Measurements from ENCODE around the gene RGP1. TPM values are rescaled to one million over a fixed set of nuclear protein-coding genes. Genes with fewer than 3 reads are reported as not detected.

RGP1 gene
- total and polyA plus RNA-seq, 9 of the 15 experiments (the other 6 are each of a cell fraction or from before 2014, with no cell fraction given) = 0.42 to 13.8 (median 6.7) TPM

DNA sequence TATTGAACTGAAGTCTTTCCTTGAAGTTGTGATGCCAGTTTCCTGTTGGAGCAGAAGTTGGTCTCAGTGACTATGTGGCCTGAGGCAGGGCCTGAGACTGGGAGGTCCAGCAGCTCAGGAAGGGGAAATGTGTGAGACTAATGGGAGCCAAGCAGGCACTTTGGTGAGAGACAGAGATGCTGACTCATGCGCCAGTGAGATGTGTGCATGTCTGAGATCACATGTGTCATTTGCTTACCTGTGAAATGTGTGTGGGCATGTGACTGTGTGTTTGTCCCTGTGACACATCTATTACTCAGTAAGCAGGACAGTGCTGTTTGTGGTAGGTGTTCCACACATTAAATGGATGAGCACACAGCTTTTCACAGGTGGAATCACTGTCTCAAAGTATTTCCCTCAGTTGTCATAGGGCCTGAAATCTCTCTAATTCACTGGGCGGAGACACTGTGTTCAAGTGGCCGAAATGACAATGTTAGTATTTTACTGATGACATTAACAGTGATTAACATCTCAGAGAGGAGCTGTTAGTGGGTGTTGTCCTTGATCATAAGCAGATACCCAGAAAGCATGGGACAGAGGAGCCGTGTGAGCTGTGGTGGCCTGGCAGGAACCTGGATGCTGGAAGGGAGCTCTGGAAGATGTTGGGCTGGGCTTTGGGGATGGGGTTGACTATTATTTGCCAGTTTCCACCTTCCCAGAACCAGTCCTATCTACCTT, 49.7 kb downstream of the RGP1 start (continued):
- peak; percentile 79 for TF ChIP-seq MAFF (IDR thresholded peaks at IDR 0.05; ENCODE audit: low read length)
- TF ChIP-seq RAD51 (IDR thresholded peaks at IDR 0.05; ENCODE audit: borderline replicate concordance, low read depth) = peak; percentile 69
- TF ChIP-seq ZNF354B (CRISPR knock-in tag; IDR thresholded peaks at IDR 0.05) = no peak
- TF ChIP-seq NRF1 (conservative IDR thresholded peaks at IDR 0.05 in 1 of 2, IDR thresholded peaks at IDR 0.05 in 1 of 2) = peak; percentile 51 to 60
- TF ChIP-seq JUN (IDR thresholded peaks at IDR 0.05; ENCODE audit: borderline replicate concordance, low read depth, low read length) = 0 out of 2 replicates have a peak, but pooled peaks have one; percentile 54
- no peak for TF ChIP-seq JUN (CRISPR knock-in tag; IDR thresholded peaks at IDR 0.05; ENCODE audit: borderline replicate concordance)
- TF ChIP-seq CREM (IDR thresholded peaks at IDR 0.05; ENCODE audit: low read depth) = no peak
- peak; percentile 95 for TF ChIP-seq C11orf30 (IDR thresholded peaks at IDR 0.05; ENCODE audit: low read depth)
- TF ChIP-seq TOE1 (IDR thresholded peaks at IDR 0.05; ENCODE audit: borderline replicate concordance) = peak; percentile 65
- TF ChIP-seq TOE1 (CRISPR knock-in tag; IDR thresholded peaks at IDR 0.05; ENCODE audit: borderline replicate concordance, low read depth) = no peak
- 0 out of 2 replicates have a peak, but pooled peaks have one; percentile 3 for TF ChIP-seq EP400 (IDR thresholded peaks at IDR 0.05)
- peak; percentile 91 for TF ChIP-seq MAFG (tag; conservative IDR thresholded peaks at IDR 0.05)
- TF ChIP-seq RCOR1 (IDR thresholded peaks at IDR 0.05; ENCODE audit: borderline replicate concordance in 1 of 2, low read depth in 2 of 2, low read length in 2 of 2) = peak in 1 of 2 experiments; percentile 18; a peak in 1 of 4 replicates
- TF ChIP-seq OTX1 (CRISPR knock-in tag; IDR thresholded peaks at IDR 0.05) = no peak
- TF ChIP-seq ZNF699 (CRISPR knock-in tag; IDR thresholded peaks at IDR 0.05; ENCODE audit: insufficient replicate concordance) = no peak
- TF ChIP-seq BMI1 (IDR thresholded peaks at IDR 0.05; ENCODE audit: low read length) = no peak
- no peak for TF ChIP-seq NCOA6 (IDR thresholded peaks at IDR 0.05)
- no peak for TF ChIP-seq MTA2 (IDR thresholded peaks at IDR 0.05; ENCODE audit: low read depth)
- TF ChIP-seq NEUROD1 (IDR thresholded peaks at IDR 0.05; ENCODE audit: borderline replicate concordance, low read depth, low read length, partially characterized antibody) = no peak
- TF ChIP-seq FOXK2 (conservative IDR thresholded peaks at IDR 0.05 in 1 of 2, IDR thresholded peaks at IDR 0.05 in 1 of 2; ENCODE audit: low read depth in 2 of 2) = 0 out of 4 replicates have a peak, but pooled peaks of 1 of the 2 experiments have one; percentile 37
- 0 out of 2 replicates have a peak, but pooled peaks have one; percentile 26 for TF ChIP-seq L3MBTL2 (IDR thresholded peaks at IDR 0.05)
- TF ChIP-seq, protein P1, sequence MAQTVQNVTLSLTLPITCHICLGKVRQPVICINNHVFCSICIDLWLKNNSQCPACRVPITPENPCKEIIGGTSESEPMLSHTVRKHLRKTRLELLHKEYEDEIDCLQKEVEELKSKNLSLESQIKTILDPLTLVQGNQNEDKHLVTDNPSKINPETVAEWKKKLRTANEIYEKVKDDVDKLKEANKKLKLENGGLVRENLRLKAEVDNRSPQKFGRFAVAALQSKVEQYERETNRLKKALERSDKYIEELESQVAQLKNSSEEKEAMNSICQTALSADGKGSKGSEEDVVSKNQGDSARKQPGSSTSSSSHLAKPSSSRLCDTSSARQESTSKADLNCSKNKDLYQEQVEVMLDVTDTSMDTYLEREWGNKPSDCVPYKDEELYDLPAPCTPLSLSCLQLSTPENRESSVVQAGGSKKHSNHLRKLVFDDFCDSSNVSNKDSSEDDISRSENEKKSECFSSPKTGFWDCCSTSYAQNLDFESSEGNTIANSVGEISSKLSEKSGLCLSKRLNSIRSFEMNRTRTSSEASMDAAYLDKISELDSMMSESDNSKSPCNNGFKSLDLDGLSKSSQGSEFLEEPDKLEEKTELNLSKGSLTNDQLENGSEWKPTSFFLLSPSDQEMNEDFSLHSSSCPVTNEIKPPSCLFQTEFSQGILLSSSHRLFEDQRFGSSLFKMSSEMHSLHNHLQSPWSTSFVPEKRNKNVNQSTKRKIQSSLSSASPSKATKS (CRISPR knock-in tag; IDR thresholded peaks at IDR 0.05) = no peak
- TF ChIP-seq, protein P2, sequence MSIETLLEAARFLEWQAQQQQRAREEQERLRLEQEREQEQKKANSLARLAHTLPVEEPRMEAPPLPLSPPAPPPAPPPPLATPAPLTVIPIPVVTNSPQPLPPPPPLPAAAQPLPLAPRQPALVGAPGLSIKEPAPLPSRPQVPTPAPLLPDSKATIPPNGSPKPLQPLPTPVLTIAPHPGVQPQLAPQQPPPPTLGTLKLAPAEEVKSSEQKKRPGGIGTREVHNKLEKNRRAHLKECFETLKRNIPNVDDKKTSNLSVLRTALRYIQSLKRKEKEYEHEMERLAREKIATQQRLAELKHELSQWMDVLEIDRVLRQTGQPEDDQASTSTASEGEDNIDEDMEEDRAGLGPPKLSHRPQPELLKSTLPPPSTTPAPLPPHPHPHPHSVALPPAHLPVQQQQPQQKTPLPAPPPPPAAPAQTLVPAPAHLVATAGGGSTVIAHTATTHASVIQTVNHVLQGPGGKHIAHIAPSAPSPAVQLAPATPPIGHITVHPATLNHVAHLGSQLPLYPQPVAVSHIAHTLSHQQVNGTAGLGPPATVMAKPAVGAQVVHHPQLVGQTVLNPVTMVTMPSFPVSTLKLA (conservative IDR thresholded peaks at IDR 0.05) = peak in 1 of 2 experiments; percentile 35; a peak in 2 of 4 replicates
- no peak for TF ChIP-seq ZFP1 (CRISPR knock-in tag; IDR thresholded peaks at IDR 0.05)
- no peak for TF ChIP-seq POLR3G (IDR thresholded peaks at IDR 0.05; ENCODE audit: extremely low read depth, insufficient read length, insufficient replicate concordance)
- peak; percentile 71 for TF ChIP-seq BHLHE40 (IDR thresholded peaks at IDR 0.05; ENCODE audit: low read length)
- peak; percentile 65 for TF ChIP-seq FOSL1 (tag; conservative IDR thresholded peaks at IDR 0.05)
